K562 (cell line): ENCODE measurements around the gene DHRS4L2. TPM values are rescaled to one million over a fixed set of nuclear protein-coding genes. Genes with fewer than 3 reads are reported as not detected.

Experiments used
- AFF4 ChIP-seq: sonication (generic); formaldehyde crosslinking; IDR thresholded peaks from 2 replicates; pipeline ENCODE4 v1.8.0; 2023; ENCODE audit warnings: mild to moderate bottlenecking, missing genetic modification reagents
- CBX8 ChIP-seq: fragments of 200-600 bp; sonication (generic); IDR thresholded peaks from 2 replicates; pipeline ENCODE4 v1.6.1; 2012; ENCODE audit warnings: borderline replicate concordance, mixed run types, low read depth, mild to moderate bottlenecking, moderate library complexity, mixed read lengths, low read length, control low read depth, inconsistent platforms; ENCODE audit not compliant: poor library complexity, severe bottlenecking; ENCODE audit errors: extremely low read depth
- CC2D1A ChIP-seq: fragments of 450-650 bp; IDR thresholded peaks from 2 replicates; pipeline ENCODE4 v1.6.1; 2017; ENCODE audit warnings: mild to moderate bottlenecking
- CCNT2 ChIP-seq: IDR thresholded peaks from 2 replicates; pipeline ENCODE4 v1.6.1; 2011; ENCODE audit warnings: borderline replicate concordance, low read depth, mild to moderate bottlenecking, moderate library complexity, mixed read lengths, low read length; ENCODE audit not compliant: insufficient read length; ENCODE audit errors: extremely low read depth
- CREM ChIP-seq: IDR thresholded peaks from 2 replicates; pipeline ENCODE4 v1.6.1; 2014; ENCODE audit warnings: antibody characterized with exemption, low read depth
- E2F5 ChIP-seq: sonication (generic); formaldehyde crosslinking; IDR thresholded peaks from 2 replicates; pipeline ENCODE4 v1.8.0; 2022; ENCODE audit warnings: mild to moderate bottlenecking, missing genetic modification reagents
- ELF2 ChIP-seq: fragments of 250-450 bp; sonication (Bioruptor Pico); IDR thresholded peaks from 2 replicates; pipeline ENCODE4 v1.5.0; 2021; ENCODE audit warnings: mild to moderate bottlenecking
- EWSR1 ChIP-seq: fragments of 450-650 bp; IDR thresholded peaks from 2 replicates; pipeline ENCODE4 v1.6.1; 2018; ENCODE audit warnings: borderline replicate concordance, mild to moderate bottlenecking, low read depth, moderate library complexity; ENCODE audit not compliant: partially characterized antibody
- HDAC8 ChIP-seq: fragments of 450-650 bp; IDR thresholded peaks from 2 replicates; pipeline ENCODE4 v1.6.1; 2016; ENCODE audit warnings: mild to moderate bottlenecking, missing genetic modification characterization, moderate library complexity, missing compliant biosample characterization
- HMGXB4 ChIP-seq: sonication (generic); formaldehyde crosslinking; IDR thresholded peaks from 2 replicates; pipeline ENCODE4 v1.8.1; 2023; ENCODE audit warnings: mild to moderate bottlenecking, missing genetic modification reagents
- MNT ChIP-seq, 2 experiments: fragments of 450-650 bp; conservative IDR thresholded peaks; 2 replicates each; pipeline ENCODE4 v1.6.1; 2017; ENCODE audit warnings: mild to moderate bottlenecking in 2 of 2, moderate library complexity in 2 of 2
- PCBP1 ChIP-seq: fragments of 200-400 bp; formaldehyde crosslinking; IDR thresholded peaks from 2 replicates; pipeline ENCODE4 v1.6.1; 2018; ENCODE audit warnings: mild to moderate bottlenecking, low read depth, low read length; ENCODE audit not compliant: poor library complexity, severe bottlenecking
- PML ChIP-seq: IDR thresholded peaks from 2 replicates; pipeline ENCODE4 v1.6.1; 2012; ENCODE audit warnings: low read length, inconsistent platforms
- PURB ChIP-seq: sonication (generic); formaldehyde crosslinking; IDR thresholded peaks from 2 replicates; pipeline ENCODE4 v1.9.0; 2021; ENCODE audit warnings: low read depth, mild to moderate bottlenecking, missing genetic modification reagents
- SLC30A9 ChIP-seq: fragments of 250-450 bp; sonication (Bioruptor Pico); IDR thresholded peaks from 2 replicates; pipeline ENCODE4 v1.8.0; 2022; ENCODE audit warnings: mild to moderate bottlenecking, moderate library complexity
- STAG1 ChIP-seq: sonication (generic); formaldehyde crosslinking; IDR thresholded peaks from 2 replicates; pipeline ENCODE4 v1.5.0; 2020; ENCODE audit warnings: missing genetic modification reagents, borderline replicate concordance
- U2AF2 ChIP-seq: fragments of 200-400 bp; formaldehyde crosslinking; optimal IDR thresholded peaks from 2 replicates; pipeline ENCODE3; 2017; ENCODE audit warnings: low read depth, mild to moderate bottlenecking, low read length
- ZNF239 ChIP-seq: fragments of 250-450 bp; sonication (Bioruptor Pico); IDR thresholded peaks from 2 replicates; pipeline ENCODE4 v1.4.0; 2020; ENCODE audit warnings: mild to moderate bottlenecking
- ZNF253 ChIP-seq: fragments of 250-450 bp; sonication (Bioruptor Pico); conservative IDR thresholded peaks from 2 replicates; pipeline ENCODE4 v1.6.1; 2021; ENCODE audit warnings: mild to moderate bottlenecking
- ZNF316 ChIP-seq: fragments of 450-650 bp; IDR thresholded peaks from 2 replicates; pipeline ENCODE4 v1.6.1; 2016
- polyA plus RNA-seq, 8 experiments: library from polyadenylated mRNA; depleted of rRNA in 4 of 8; stranded (reverse) in 5 of 8; unstranded in 3 of 8; fragments of >200 nt; fragmentation: Nextera tagmentation in 2 of 8; fragmentation: Illumina TruSeq in 1 of 8; extraction: Ambion mirVana in 2 of 8; extraction: Trizol in 1 of 8; gene quantifications; 2 replicates each; pipeline versions ENCODE4 v1.2.1 to v1.2.3, GENCODE V29; 2011 to 2014; ENCODE audit warnings: inconsistent platforms in 1 of 8, missing spikeins in 1 of 8
- total RNA-seq, 7 experiments: library from RNA; depleted of rRNA in 6 of 7; stranded (reverse); fragments of >200 nt in 6 of 7; fragmentation: Illumina TruSeq in 2 of 7; extraction: Trizol in 2 of 7; gene quantifications; 2 replicates each; pipeline versions ENCODE4 v1.2.1 to v1.2.3, GENCODE V29; 2011 to 2021; ENCODE audit warnings: low replicate concordance in 1 of 7

Gene DHRS4L2
- total and polyA plus RNA-seq, 9 of the 15 experiments (the other 6 are each of a cell fraction or from before 2014, with no cell fraction given) = 2.3 to 13.7 (median 8.1) TPM

GRCh38 chr14:23953464-23954278 is 35.1 kb upstream of the DHRS4L2 start, which contains the start of gene DHRS4 (continued):
- TF ChIP-seq STAG1 (CRISPR knock-in tag) (no peak; the same call in 1 of the 2 replicates), ZNF253 (CRISPR knock-in tag) (no peak), SLC30A9 (no peak), HMGXB4 (CRISPR knock-in tag) (no peak), CCNT2 (peak; percentile 34), CREM (no peak; the same call in 1 of the 2 replicates), AFF4 (CRISPR knock-in tag) (no peak), ZNF239 (CRISPR knock-in tag) (no peak), ELF2 (no peak), MNT (conservative IDR thresholded peaks at IDR 0.05) (peak in 1 of 2 experiments; percentile 41; a peak in 1 of 4 replicates), CBX8 (no peak), E2F5 (no peak), PURB (CRISPR knock-in tag) (no peak), EWSR1 (no peak), HDAC8 (tag) (no peak), ZNF316 (no peak), PML (no peak), U2AF2 (no peak), CC2D1A (peak; percentile 71), PCBP1 (no peak)
